K562 treated with DMSO at 1 percent for 4 hours (cell line): ENCODE measurements around the gene TAF11L9. TPM values are rescaled to one million over a fixed set of nuclear protein-coding genes. Genes with fewer than 3 reads are reported as not detected.

Experiments used
- total RNA-seq: library from RNA; unstranded; fragments of 300-600 nt; gene quantifications from 2 replicates; pipeline ENCODE4 v1.2.3, GENCODE V29; 2022; ENCODE audit not compliant: insufficient read depth

The TAF11L9 gene
- total RNA-seq, result not detected in 2 replicates

DNA sequence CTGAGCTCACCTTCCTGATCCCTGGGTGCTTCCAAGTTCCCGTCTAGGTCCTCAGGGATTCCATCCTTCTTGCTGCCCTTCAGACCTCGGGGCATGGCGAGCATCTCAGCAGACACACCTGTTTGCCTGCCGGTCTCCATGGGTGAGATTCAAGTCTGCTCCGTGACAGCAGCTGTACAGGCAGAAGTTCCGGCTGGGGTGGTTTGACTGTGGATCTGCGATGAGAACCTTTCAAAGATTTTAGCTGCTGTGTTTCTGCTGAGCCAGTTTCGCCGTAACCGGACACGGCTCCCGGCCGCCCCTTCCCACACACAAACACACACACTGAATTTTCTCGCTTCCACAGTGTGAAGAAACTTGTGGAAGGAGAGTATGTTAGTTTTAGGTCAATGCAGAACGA, at the start of gene TAF11L9:
TAF11L9 (minus strand) TSS at position 140 of the 400 bp plus-strand sequence.

GRCh38 chr5:17634160-17634559, 40.0 kb upstream of the TAF11L9 start, which contains the start of gene TAF11L14:
TSS of gene TAF11L14 (plus strand) at chr5:17634460.

DNA sequence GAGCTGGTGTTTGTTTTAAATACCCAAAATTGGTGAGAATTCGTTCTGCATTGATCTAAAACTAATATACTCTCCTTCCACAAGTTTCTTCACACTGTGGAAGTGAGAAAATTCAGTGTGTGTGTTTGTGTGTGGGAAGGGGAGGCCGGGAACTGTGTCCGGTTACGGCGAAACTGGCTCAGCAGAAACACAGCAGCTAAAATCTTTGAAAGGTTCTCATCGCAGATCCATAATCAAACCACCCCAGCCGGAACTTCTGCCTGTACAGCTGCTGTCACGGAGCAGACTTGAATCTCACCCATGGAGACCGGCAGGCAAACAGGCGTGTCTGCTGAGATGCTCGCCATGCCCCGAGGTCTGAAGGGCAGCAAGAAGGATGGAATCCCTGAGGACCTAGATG, 37.6 kb upstream of the TAF11L9 start, which contains the start of gene TAF11L13:
TAF11L13 (plus strand) TSS at position 301 of the 400 bp plus-strand sequence.

DNA sequence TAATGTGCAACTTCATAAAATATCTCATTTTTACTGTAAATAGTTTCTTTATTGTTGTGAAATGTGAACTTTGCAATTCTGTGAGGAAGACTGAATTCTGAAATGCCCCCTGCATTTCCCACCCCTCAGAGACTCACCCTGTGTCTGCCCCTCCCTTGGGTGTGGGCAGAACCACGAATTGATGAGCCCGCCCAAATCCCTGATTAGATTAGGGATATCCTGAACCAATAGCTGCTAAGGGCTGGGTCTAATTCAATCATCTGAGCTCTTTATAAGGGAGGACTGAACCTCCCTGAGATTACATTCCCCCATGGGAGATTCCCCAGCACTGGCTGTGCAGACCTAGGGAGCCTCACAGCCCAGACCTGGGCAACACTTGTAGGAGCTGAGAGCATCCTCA, 15.9 kb upstream of the TAF11L9 start, which contains the start of gene TAF11L12:
TAF11L12 (plus strand) TSS at position 301 of the 400 bp plus-strand sequence.

DNA sequence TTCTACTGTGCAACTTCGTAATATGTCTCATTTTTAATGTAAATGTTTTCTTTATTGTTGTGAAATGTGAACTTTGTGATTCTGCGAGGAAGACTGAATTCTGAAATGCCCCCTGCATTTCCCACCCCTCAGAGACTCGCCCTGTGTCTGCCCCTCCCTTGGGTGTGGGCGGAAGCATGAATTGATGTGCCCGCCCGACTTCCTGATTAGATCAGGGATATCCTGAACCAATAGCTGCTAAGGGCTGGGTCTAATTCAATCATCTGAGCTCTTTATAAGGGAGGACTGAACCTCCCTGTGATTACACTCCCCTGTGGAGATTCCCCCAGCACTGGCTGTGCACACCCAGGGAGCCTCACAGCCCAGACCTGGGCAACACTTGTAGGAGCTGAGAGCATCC, 9.7 kb upstream of the TAF11L9 start, which contains the start of gene TAF11L11:
TAF11L11 (plus strand) TSS at position 304 of the 400 bp plus-strand sequence.

GRCh38 chr5:17597728-17598127, 3.5 kb upstream of the TAF11L9 start, which contains the start of gene TAF11L10:
TSS of gene TAF11L10 (minus strand) at chr5:17597828.

DNA sequence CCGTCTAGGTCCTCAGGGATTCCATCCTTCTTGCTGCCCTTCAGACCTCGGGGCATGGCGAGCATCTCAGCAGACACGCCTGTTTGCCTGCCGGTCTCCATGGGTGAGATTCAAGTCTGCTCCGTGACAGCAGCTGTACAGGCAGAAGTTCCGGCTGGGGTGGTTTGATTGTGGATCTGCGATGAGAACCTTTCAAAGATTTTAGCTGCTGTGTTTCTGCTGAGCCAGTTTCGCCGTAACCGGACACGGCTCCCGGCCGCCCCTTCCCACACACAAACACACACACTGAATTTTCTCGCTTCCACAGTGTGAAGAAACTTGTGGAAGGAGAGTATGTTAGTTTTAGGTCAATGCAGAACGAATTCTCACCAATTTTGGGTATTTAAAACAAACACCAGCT, 3.3 kb downstream of the TAF11L9 start, which contains the start of gene TAF11L8:
TAF11L8 (minus strand) TSS at position 101 of the 400 bp plus-strand sequence.

DNA sequence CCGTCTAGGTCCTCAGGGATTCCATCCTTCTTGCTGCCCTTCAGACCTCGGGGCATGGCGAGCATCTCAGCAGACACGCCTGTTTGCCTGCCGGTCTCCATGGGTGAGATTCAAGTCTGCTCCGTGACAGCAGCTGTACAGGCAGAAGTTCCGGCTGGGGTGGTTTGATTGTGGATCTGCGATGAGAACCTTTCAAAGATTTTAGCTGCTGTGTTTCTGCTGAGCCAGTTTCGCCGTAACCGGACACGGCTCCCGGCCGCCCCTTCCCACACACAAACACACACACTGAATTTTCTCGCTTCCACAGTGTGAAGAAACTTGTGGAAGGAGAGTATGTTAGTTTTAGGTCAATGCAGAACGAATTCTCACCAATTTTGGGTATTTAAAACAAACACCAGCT, 8.5 kb downstream of the TAF11L9 start, which contains the start of gene TAF11L7:
TAF11L7 (minus strand) TSS at position 101 of the 400 bp plus-strand sequence.

Other genes with a start within 250 kb of the TAF11L9 start
- not detected in 2 replicates for gene TAF11L2, start 96.2 kb downstream of the TAF11L9 start, total RNA-seq
- gene TAF11L3, start 76.0 kb downstream of the TAF11L9 start, total RNA-seq, result not detected in 2 replicates
- gene TAF11L4, start 72.6 kb downstream of the TAF11L9 start, total RNA-seq, result not detected in 2 replicates
- gene TAF11L5, start 69.2 kb downstream of the TAF11L9 start, total RNA-seq, result not detected in 2 replicates
- not detected in 2 replicates for gene TAF11L6, start 65.7 kb downstream of the TAF11L9 start, total RNA-seq
- not detected in 2 replicates for gene TAF11L7, start 8.6 kb downstream of the TAF11L9 start, total RNA-seq
- gene TAF11L8, start 3.4 kb downstream of the TAF11L9 start, total RNA-seq, result not detected in 2 replicates
- not detected in 2 replicates for gene TAF11L10, start 3.4 kb upstream of the TAF11L9 start, total RNA-seq
- not detected in 2 replicates for gene TAF11L11, start 9.8 kb upstream of the TAF11L9 start, total RNA-seq
- not detected in 2 replicates for gene TAF11L12, start 16.0 kb upstream of the TAF11L9 start, total RNA-seq
- gene TAF11L13, start 37.7 kb upstream of the TAF11L9 start, total RNA-seq, result not detected in 2 replicates
- gene TAF11L14, start 40.1 kb upstream of the TAF11L9 start, total RNA-seq, result not detected in 2 replicates